ENCODE measurements around the gene CACNB2.

- TF ChIP-seq CTCF (IDR thresholded peaks at IDR 0.05; ENCODE audit: low read depth, low read length) (no peak), EZH2phosphoT487 (IDR thresholded peaks at IDR 0.05; ENCODE audit: low read depth) (no peak)
Measured at GRCh38 chr10:18500576-18500975, 360.4 kb downstream of the CACNB2 start.
